Hindlimb muscle (tissue), 1 donor: ENCODE results near the gene DBI. TPM values are rescaled to one million over a fixed set of nuclear protein-coding genes. Genes with fewer than 3 reads are reported as not detected.
"Not testable (repeated sequence)": the region's sequence is repeated elsewhere in the genome, so short reads cannot be mapped to it uniquely, and the experiment has no call there.

Source experiments
- DNase-seq: peaks from one replicate; pipeline ENCODE4 v3.0.0-alpha.2; 2013
- polyA plus RNA-seq: library from polyadenylated mRNA; unstranded; fragments of 120-200 nt; gene quantifications from one replicate; pipeline ENCODE4 v1.2.1, GENCODE V29; 2013; ENCODE audit not compliant: insufficient read length

DBI gene
- polyA plus RNA-seq, 1 donor: 264 TPM

- no peak for DNase-seq
These were observed 36.1 kb downstream of the DBI start for GRCh38 chr2:119402645-119403560.

- not testable (repeated sequence) for DNase-seq
These were observed 36.8 kb downstream of the DBI start for GRCh38 chr2:119403618-119404017.

GRCh38 chr2:119405151-119405550 lies 38.4 kb downstream of the DBI start:
- no peak for DNase-seq

- DNase-seq: no peak
These were observed 40.8 kb downstream of the DBI start for GRCh38 chr2:119407430-119408220.

GRCh38 chr2:119408221-119408619 lies 41.4 kb downstream of the DBI start:
- no peak for DNase-seq

- no peak for DNase-seq
These were observed 42.7 kb downstream of the DBI start for GRCh38 chr2:119409506-119409905.

GRCh38 chr2:119414894-119415293 lies 48.1 kb downstream of the DBI start:
- no peak for DNase-seq

GRCh38 chr2:119415630-119416029 lies 48.9 kb downstream of the DBI start:
- DNase-seq: no peak

GRCh38 chr2:119416299-119416923 lies 49.6 kb downstream of the DBI start:
- no peak for DNase-seq

GRCh38 chr2:119417908-119418307 lies 51.1 kb downstream of the DBI start:
- no peak for DNase-seq

GRCh38 chr2:119419065-119419464 lies 52.3 kb downstream of the DBI start:
- DNase-seq: no peak

- no peak for DNase-seq
These were observed 53.2 kb downstream of the DBI start for GRCh38 chr2:119419803-119420508.

- no peak for DNase-seq
These were observed 54.5 kb downstream of the DBI start for GRCh38 chr2:119421304-119421703.

GRCh38 chr2:119421741-119422140 lies 55.0 kb downstream of the DBI start:
- no peak for DNase-seq

Other genes starting within 250 kb of the DBI start
- gene C1QL2, start 208.2 kb upstream of the DBI start, polyA plus RNA-seq: not detected
- 25.5 TPM for gene STEAP3, start 143.1 kb upstream of the DBI start, polyA plus RNA-seq
- 8.1 TPM for gene C2orf76, start 143 bp upstream of the DBI start, polyA plus RNA-seq
- gene TMEM37, start 64.9 kb downstream of the DBI start, polyA plus RNA-seq: 11.1 TPM
- gene SCTR, start 157.5 kb downstream of the DBI start, polyA plus RNA-seq: 3.7 TPM
- 0.15 TPM for gene CFAP221, start 177.5 kb downstream of the DBI start, polyA plus RNA-seq